OCI-LY7 (cell line): Measurements from ENCODE around the gene DSE. TPM values are rescaled to one million over a fixed set of nuclear protein-coding genes. Genes with fewer than 3 reads are reported as not detected.

Experiments
- BruUV-seq: library from RNA; stranded (reverse); fragments of 400-500 nt; replicated peaks from 2 replicates; lab custom pipeline; 2021; lab: Mats Ljungman, UMichigan
- CTCF ChIA-PET: fragments of 300-600 bp; sonication (Branson Sonifier 250); formaldehyde crosslinking; loops from one replicate; lab custom pipeline; 2022; ENCODE audit warnings: antibody characterized with exemption; ENCODE audit not compliant: unreplicated experiment; lab: Charles Lee
- POLR2A ChIA-PET: fragments of 300-600 bp; sonication (Branson Sonifier 250); formaldehyde crosslinking; loops from one replicate; lab custom pipeline; 2022; ENCODE audit warnings: antibody characterized with exemption; lab: Charles Lee
- DNase-seq: peaks from one replicate; pipeline ENCODE4 v3.0.0-alpha.2; 2015; ENCODE audit warnings: low spot score
- H2AFZ ChIP-seq: fragments of 200-600 bp; sonication (generic), shearing (Covaris generic); 2 replicates; pipeline ENCODE4 v1.6.1; 2014; ENCODE audit warnings: mild to moderate bottlenecking, antibody characterized with exemption, low read length, moderate library complexity
- H3K27ac ChIP-seq: fragments of 200-600 bp; sonication (generic); 2 replicates; pipeline ENCODE4 v1.5.1; 2014; ENCODE audit warnings: mixed run types, low read depth, mild to moderate bottlenecking, moderate library complexity, low read length, inconsistent platforms; ENCODE audit not compliant: poor library complexity, severe bottlenecking
- H3K36me3 ChIP-seq: fragments of 200-600 bp; sonication (generic); 2 replicates; pipeline ENCODE4 v1.6.1; 2014; ENCODE audit warnings: mild to moderate bottlenecking, antibody characterized with exemption, low read length, moderate library complexity, mixed read lengths; ENCODE audit not compliant: insufficient read depth
- H3K4me1 ChIP-seq: fragments of 200-600 bp; sonication (generic); 2 replicates; pipeline ENCODE4 v1.5.1; 2014; ENCODE audit warnings: mild to moderate bottlenecking, low read length; ENCODE audit not compliant: insufficient read depth, poor library complexity, severe bottlenecking
- H3K4me2 ChIP-seq: fragments of 200-600 bp; sonication (generic); 2 replicates; pipeline ENCODE4 v1.6.1; 2014; ENCODE audit warnings: mild to moderate bottlenecking, low read length
- H3K4me3 ChIP-seq: fragments of 200-600 bp; sonication (generic); 2 replicates; pipeline ENCODE4 v1.5.1; 2014; ENCODE audit warnings: mild to moderate bottlenecking, low read depth, low read length; ENCODE audit not compliant: poor library complexity, severe bottlenecking
- H3K79me2 ChIP-seq: fragments of 200-600 bp; sonication (generic); 2 replicates; pipeline ENCODE4 v1.6.1; 2016; ENCODE audit warnings: low read depth, mild to moderate bottlenecking, low read length, moderate library complexity, mixed read lengths; ENCODE audit not compliant: insufficient read depth
- H3K9me2 ChIP-seq: fragments of 200-600 bp; sonication (generic); 2 replicates; pipeline ENCODE4 v1.6.1; 2016; ENCODE audit warnings: mild to moderate bottlenecking, low read length, mixed read lengths; ENCODE audit not compliant: insufficient read depth
- H3K9me3 ChIP-seq: fragments of 200-600 bp; sonication (generic); 2 replicates; pipeline ENCODE4 v1.6.1; 2014; ENCODE audit warnings: mild to moderate bottlenecking, mixed run types, low read length, mixed read lengths
- H4K20me1 ChIP-seq: fragments of 200-600 bp; sonication (generic); 2 replicates; pipeline ENCODE4 v1.6.1; 2014; ENCODE audit warnings: mild to moderate bottlenecking, antibody characterized with exemption, low read length, moderate library complexity, mixed read lengths; ENCODE audit not compliant: insufficient read depth
- CTCF ChIP-seq: fragments of 200-600 bp; sonication (generic); conservative IDR thresholded peaks from 2 replicates; pipeline ENCODE4 v1.5.1; 2014; ENCODE audit warnings: mild to moderate bottlenecking, antibody characterized with exemption, low read length, moderate library complexity, mixed read lengths
- EZH2phosphoT487 ChIP-seq: fragments of 200-600 bp; sonication (generic); IDR thresholded peaks from 2 replicates; pipeline ENCODE4 v1.6.1; 2018; ENCODE audit warnings: low read depth, borderline replicate concordance, mild to moderate bottlenecking, mixed run types, antibody characterized with exemption, low read length, moderate library complexity, mixed read lengths
- intact Hi-C: fragments of 100-400 bp; cut with micrococcal nuclease; formaldehyde crosslinking; loops from one replicate; pipeline ENCODE4 v1.10.0; 2022; ENCODE audit not compliant: unreplicated experiment
- total RNA-seq, 2 experiments: library from RNA; depleted of rRNA in 1 of 2; stranded (reverse); fragments of >200 nt in 1 of 2; shearing (Covaris generic) in 1 of 2; gene quantifications; 2 replicates each; pipeline ENCODE4 v1.2.3, GENCODE V29; 2014 to 2022

Gene DSE
- total RNA-seq, 2 experiments from 2014 or later, result 3.9 to 7.6 TPM

- peaks cover 13% of the 10 kb centered on the region for H3K4me1 ChIP-seq
- TF ChIP-seq EZH2phosphoT487, result no peak
- TF ChIP-seq CTCF, result no peak
- CTCF ChIA-PET, result no interaction called here
- no peak overlapping the region for H3K4me3 ChIP-seq
- no peaks in the 10 kb centered on the region for H3K79me2 ChIP-seq
- no TSS peak for BruUV-seq
- no peak for DNase-seq
- no peaks in the 10 kb centered on the region for H3K9me2 ChIP-seq
- no peaks in the 10 kb centered on the region for H4K20me1 ChIP-seq
- POLR2A ChIA-PET, result interaction anchor here (1.0 to 1.1 kb wide), 2 partner anchors 12 to 155 kb away, joined by 3 to 6 read pairs; no protein-coding TSS in a partner anchor
- no peak overlapping the region for H3K27ac ChIP-seq
- no peak overlapping the region for H2AFZ ChIP-seq
- no peaks in the 10 kb centered on the region for H3K36me3 ChIP-seq
- H3K4me2 ChIP-seq, result no peak overlapping the region
- H3K9me3 ChIP-seq, result no peaks in the 10 kb centered on the region
- intact Hi-C loops, result no loop called here
These were observed 24.9 kb downstream of the DSE start for GRCh38 chr6:116395647-116396046.

GRCh38 chr6:116396441-116396840, 25.7 kb downstream of the DSE start:
- ChIA-PET CTCF (no interaction called here), POLR2A (interaction anchor here (0.7 to 1.1 kb wide), 2 partner anchors 11 to 28 kb away, joined by 3 to 6 read pairs; no protein-coding TSS in a partner anchor)
- Histone ChIP-seq H3K9me3 (no peaks in the 10 kb centered on the region), H3K4me3 (no peak overlapping the region), H3K9me2 (no peaks in the 10 kb centered on the region), H3K79me2 (no peaks in the 10 kb centered on the region), H3K4me1 (peaks cover 13% of the 10 kb centered on the region), H4K20me1 (no peaks in the 10 kb centered on the region), H3K36me3 (no peaks in the 10 kb centered on the region), H3K27ac (no peak overlapping the region), H3K4me2 (no peak overlapping the region), H2AFZ (no peak overlapping the region)
- no TSS peak for BruUV-seq
- no peak for DNase-seq
- intact Hi-C loops, result no loop called here
- TF ChIP-seq EZH2phosphoT487 (no peak), CTCF (no peak)

GRCh38 chr6:116397914-116398313, 27.2 kb downstream of the DSE start:
- DNase-seq, result no peak
- H3K9me2 ChIP-seq, result no peaks in the 10 kb centered on the region
- POLR2A ChIA-PET, result no interaction called here
- BruUV-seq, result no TSS peak
- no peak for TF ChIP-seq CTCF
- no peak for TF ChIP-seq EZH2phosphoT487
- CTCF ChIA-PET, result no interaction called here
- peaks cover 3% of the 10 kb centered on the region for H3K4me1 ChIP-seq
- H2AFZ ChIP-seq, result no peak overlapping the region
- H3K79me2 ChIP-seq, result no peaks in the 10 kb centered on the region
- no peaks in the 10 kb centered on the region for H3K36me3 ChIP-seq
- H3K9me3 ChIP-seq, result no peaks in the 10 kb centered on the region
- intact Hi-C loops, result no loop called here
- no peak overlapping the region for H3K4me3 ChIP-seq
- no peak overlapping the region for H3K4me2 ChIP-seq
- no peaks in the 10 kb centered on the region for H4K20me1 ChIP-seq
- no peak overlapping the region for H3K27ac ChIP-seq
